HCT116 (cell line): ENCODE data around the gene ANXA4. TPM values are rescaled to one million over a fixed set of nuclear protein-coding genes. Genes with fewer than 3 reads are reported as not detected.

ENCODE experiments used
- ATAC-seq: fragments of 200-7000 bp; cut with Tn5 transposase; 2 replicates; pipeline ENCODE4 v1.9.1; 2020; ENCODE audit warnings: mild to moderate bottlenecking, moderate library complexity
- BruUV-seq: library from RNA; stranded (reverse); fragments of 400-500 nt; replicated peaks from 2 replicates; lab custom pipeline; 2021; lab: Mats Ljungman, UMichigan
- CTCF ChIA-PET: fragments of 300-600 bp; sonication (Branson Sonifier 250); formaldehyde crosslinking; loops from one replicate; lab custom pipeline; 2021; ENCODE audit warnings: antibody characterized with exemption; lab: Charles Lee
- POLR2A ChIA-PET: fragments of 300-600, 350-600 bp; sonication (Branson Sonifier 250); formaldehyde crosslinking; loops from one replicate; lab custom pipeline; 2021; ENCODE audit warnings: antibody characterized with exemption; lab: Charles Lee
- RAD21 ChIA-PET, 2 experiments: fragments of 300-600 bp; sonication (Branson Sonifier 250); formaldehyde crosslinking; loops; one replicate each; lab custom pipeline; 2023; ENCODE audit warnings: low total read pairs in 2 of 2; ENCODE audit not compliant: uncharacterized antibody in 2 of 2, unreplicated experiment in 2 of 2, low non-redundant PET in 1 of 2; lab: Charles Lee
- DNase-seq: peaks from one replicate; pipeline ENCODE4 v3.0.0-alpha.2; 2010; ENCODE audit warnings: low read depth, low spot score
- H2AFZ ChIP-seq: fragments of 200-600 bp; shearing (Covaris generic), sonication (generic); 2 replicates; pipeline ENCODE4 v1.6.1; 2017; ENCODE audit warnings: low read depth, mixed run types, mixed read lengths, antibody characterized with exemption, low read length; ENCODE audit not compliant: poor library complexity, severe bottlenecking
- H3K27ac ChIP-seq: 2 replicates; pipeline ENCODE4 v1.5.1; 2012; ENCODE audit warnings: low read depth, low read length
- H3K27me3 ChIP-seq: fragments of 200-600 bp; sonication (generic); 2 replicates; pipeline ENCODE4 v1.6.1; 2016; ENCODE audit warnings: mixed run types, low read length, mixed read lengths; ENCODE audit not compliant: insufficient read depth
- H3K36me3 ChIP-seq, 2 experiments: fragments of 200-500 bp in 1 of 2; fragments of 200-600 bp in 1 of 2; sonication (Bioruptor generic) in 1 of 2; sonication (generic) in 1 of 2; 2 replicates each; pipeline versions ENCODE4 v1.5.1 to v1.6.1; 2014 to 2016; ENCODE audit warnings: low read length in 2 of 2, inconsistent platforms in 1 of 2, mixed read lengths in 1 of 2, mixed run types in 1 of 2; ENCODE audit not compliant: insufficient read depth in 2 of 2, control insufficient read depth in 1 of 2
- H3K4me1 ChIP-seq, 2 experiments: fragments of 200-600 bp in 1 of 2; sonication (generic) in 1 of 2; 2 replicates each; pipeline versions ENCODE4 v1.5.1 to v1.6.1; 2012 to 2017; ENCODE audit warnings: low read length in 2 of 2, inconsistent platforms in 1 of 2, mild to moderate bottlenecking in 1 of 2, mixed read lengths in 1 of 2, mixed run types in 1 of 2, moderate library complexity in 1 of 2; ENCODE audit not compliant: insufficient read depth in 2 of 2, control insufficient read depth in 1 of 2
- H3K4me2 ChIP-seq: fragments of 200-600 bp; sonication (generic); 2 replicates; pipeline ENCODE4 v1.6.1; 2017; ENCODE audit warnings: mixed run types, low read length, mixed read lengths
- H3K4me3 ChIP-seq, 2 experiments: fragments of 200-600 bp in 1 of 2; sonication (generic) in 1 of 2; replicated peaks in 1 of 2; 2 replicates each; pipeline ENCODE4 v1.5.1; 2011 to 2016; ENCODE audit warnings: low read length in 2 of 2, control low read depth in 1 of 2, low read depth in 1 of 2, mild to moderate bottlenecking in 1 of 2, mixed read lengths in 1 of 2, mixed run types in 1 of 2
- H3K79me2 ChIP-seq: fragments of 200-600 bp; sonication (generic); 2 replicates; pipeline ENCODE4 v1.6.1; 2017; ENCODE audit warnings: mild to moderate bottlenecking, mixed run types, low read length, moderate library complexity, mixed read lengths; ENCODE audit not compliant: insufficient read depth
- H3K9ac ChIP-seq: fragments of 200-600 bp; sonication (generic); 2 replicates; pipeline ENCODE4 v1.6.1; 2016; ENCODE audit warnings: low read length, mixed read lengths
- H3K9me2 ChIP-seq: fragments of 200-600 bp; sonication (generic), shearing (Covaris generic); 2 replicates; pipeline ENCODE4 v1.6.1; 2017; ENCODE audit warnings: mixed run types, mild to moderate bottlenecking, moderate library complexity; ENCODE audit not compliant: insufficient read depth
- H3K9me3 ChIP-seq, 2 experiments: fragments of 200-500 bp in 1 of 2; fragments of 200-600 bp in 1 of 2; sonication (Bioruptor generic) in 1 of 2; sonication (generic) in 1 of 2; 2 replicates each; pipeline ENCODE4 v1.6.1; 2014 to 2017; ENCODE audit warnings: low read length in 2 of 2, mixed read lengths in 2 of 2, inconsistent platforms in 1 of 2, low read depth in 1 of 2, mild to moderate bottlenecking in 1 of 2, mixed run types in 1 of 2, moderate library complexity in 1 of 2; ENCODE audit not compliant: control insufficient read depth in 1 of 2, insufficient read depth in 1 of 2
- H4K20me1 ChIP-seq: fragments of 200-600 bp; sonication (generic), shearing (Covaris generic); 2 replicates; pipeline ENCODE4 v1.6.1; 2017; ENCODE audit warnings: mixed run types, mild to moderate bottlenecking, moderate library complexity; ENCODE audit not compliant: insufficient read depth
- CTCF ChIP-seq, 3 experiments: fragments of 200-600 bp in 1 of 3; sonication (generic) in 1 of 3; IDR thresholded peaks in 2 of 3; conservative IDR thresholded peaks in 1 of 3; 2 replicates each; pipeline ENCODE4 v1.5.1; 2012 to 2017; ENCODE audit warnings: low read depth in 2 of 3, low read length in 2 of 3, antibody characterized with exemption in 1 of 3, borderline replicate concordance in 1 of 3, control low read depth in 1 of 3, mild to moderate bottlenecking in 1 of 3, mixed read lengths in 1 of 3, mixed run types in 1 of 3, moderate library complexity in 1 of 3; ENCODE audit not compliant: insufficient read depth in 1 of 3
- ELF1 ChIP-seq: IDR thresholded peaks from 2 replicates; pipeline ENCODE4 v1.6.1; 2012; ENCODE audit warnings: low read depth, borderline replicate concordance
- EZH2phosphoT487 ChIP-seq: fragments of 200-600 bp; IDR thresholded peaks from 2 replicates; pipeline ENCODE4 v1.6.1; 2018; ENCODE audit warnings: antibody characterized with exemption, borderline replicate concordance
- JUND ChIP-seq: IDR thresholded peaks from 2 replicates; pipeline ENCODE4 v1.6.1; 2012
- MAX ChIP-seq: IDR thresholded peaks from 2 replicates; pipeline ENCODE4 v1.6.1; 2012
- POLR2AphosphoS5 ChIP-seq: IDR thresholded peaks from 2 replicates; pipeline ENCODE4 v1.6.1; 2011; ENCODE audit warnings: mild to moderate bottlenecking, low read depth, low read length, moderate library complexity
- SP1 ChIP-seq: IDR thresholded peaks from 2 replicates; pipeline ENCODE4 v1.6.1; 2012; ENCODE audit warnings: low read depth
- intact Hi-C: fragments of 100-400 bp; cut with micrococcal nuclease; formaldehyde crosslinking; loops from 2 replicates; pipeline ENCODE4 v1.10.0; 2022
- total RNA-seq: library from RNA; stranded (reverse); gene quantifications from one replicate; pipeline ENCODE4 v1.2.1, GENCODE V29; 2021; ENCODE audit not compliant: unreplicated experiment

ANXA4 gene
- total RNA-seq, 1 experiment from 2014 or later, result 64.6 TPM

- TF ChIP-seq MAX (peak; percentile 86), CTCF (IDR thresholded peaks at IDR 0.05 in 2 of 3, conservative IDR thresholded peaks at IDR 0.05 in 1 of 3; ENCODE audit: borderline replicate concordance in 1 of 3, insufficient read depth in 1 of 3, low read depth in 2 of 3, low read length in 2 of 3) (no peak), ELF1 (peak; percentile 70)
These were observed at the start of gene ANXA4 (continued) for GRCh38 chr2:69741575-69742321.

- intact Hi-C loops, result no loop called here
- Histone ChIP-seq H3K9ac (no peak overlapping the region), H3K27ac (no peak overlapping the region), H3K9me2 (no peaks in the 10 kb centered on the region), H3K4me3 (no peak overlapping the region), H4K20me1 (no peaks in the 10 kb centered on the region), H3K4me2 (no peak overlapping the region), H3K9me3 (no peaks in the 10 kb centered on the region), H3K36me3 (no peaks in the 10 kb centered on the region), H2AFZ (no peak overlapping the region), H3K79me2 (no peaks in the 10 kb centered on the region), H3K27me3 (no peaks in the 10 kb centered on the region), H3K4me1 (peaks cover 4 to 13% of the 10 kb centered on the region in 2 experiments; a peak in 1 of 4 replicates)
- DNase-seq (no peak), ATAC-seq (no peak)
- CTCF ChIA-PET, result no interaction called here
- no TSS peak for BruUV-seq
- TF ChIP-seq POLR2AphosphoS5 (no peak), EZH2phosphoT487 (no peak), MAX (no peak), SP1 (no peak), JUND (no peak)
- RAD21 ChIA-PET, result no interaction called here
- POLR2A ChIA-PET, result no interaction called here
These were observed 49.5 kb upstream of the ANXA4 start for GRCh38 chr2:69692424-69692823.
